Fibroblast of pulmonary artery (primary cell): ENCODE results near the gene HDAC10.

Experiments used
- DNase-seq: peaks from one replicate; pipeline ENCODE4 v3.0.0-alpha.2; 2010; ENCODE audit warnings: low read depth
- H3K4me3 ChIP-seq: replicated peaks from 2 replicates; pipeline ENCODE4 v1.5.1; 2011; ENCODE audit warnings: low read depth, mild to moderate bottlenecking, control low read depth, low read length, moderate library complexity
- CTCF ChIP-seq: IDR thresholded peaks from 2 replicates; pipeline ENCODE4 v1.5.1; 2011; ENCODE audit warnings: mild to moderate bottlenecking, control low read depth, low read length, inconsistent platforms; ENCODE audit errors: missing control alignments

The HDAC10 gene

GRCh38 chr22:50260434-50260800 is 9.4 kb upstream of the HDAC10 start:
- H3K4me3 ChIP-seq: peak overlapping the region; percentile 68
- TF ChIP-seq CTCF: no peak

GRCh38 chr22:50259302-50259701 is 8.2 kb upstream of the HDAC10 start:
- H3K4me3 ChIP-seq: no peak overlapping the region
- DNase-seq: no peak
- TF ChIP-seq CTCF: no peak

More at GRCh38 chr22:50260434-50260800, 9.4 kb upstream of the HDAC10 start:
- DNase-seq: no peak

GRCh38 chr22:50258361-50259292 is 7.6 kb upstream of the HDAC10 start:
- no peak for TF ChIP-seq CTCF
- H3K4me3 ChIP-seq: no peak overlapping the region
- no peak for DNase-seq

DNA sequence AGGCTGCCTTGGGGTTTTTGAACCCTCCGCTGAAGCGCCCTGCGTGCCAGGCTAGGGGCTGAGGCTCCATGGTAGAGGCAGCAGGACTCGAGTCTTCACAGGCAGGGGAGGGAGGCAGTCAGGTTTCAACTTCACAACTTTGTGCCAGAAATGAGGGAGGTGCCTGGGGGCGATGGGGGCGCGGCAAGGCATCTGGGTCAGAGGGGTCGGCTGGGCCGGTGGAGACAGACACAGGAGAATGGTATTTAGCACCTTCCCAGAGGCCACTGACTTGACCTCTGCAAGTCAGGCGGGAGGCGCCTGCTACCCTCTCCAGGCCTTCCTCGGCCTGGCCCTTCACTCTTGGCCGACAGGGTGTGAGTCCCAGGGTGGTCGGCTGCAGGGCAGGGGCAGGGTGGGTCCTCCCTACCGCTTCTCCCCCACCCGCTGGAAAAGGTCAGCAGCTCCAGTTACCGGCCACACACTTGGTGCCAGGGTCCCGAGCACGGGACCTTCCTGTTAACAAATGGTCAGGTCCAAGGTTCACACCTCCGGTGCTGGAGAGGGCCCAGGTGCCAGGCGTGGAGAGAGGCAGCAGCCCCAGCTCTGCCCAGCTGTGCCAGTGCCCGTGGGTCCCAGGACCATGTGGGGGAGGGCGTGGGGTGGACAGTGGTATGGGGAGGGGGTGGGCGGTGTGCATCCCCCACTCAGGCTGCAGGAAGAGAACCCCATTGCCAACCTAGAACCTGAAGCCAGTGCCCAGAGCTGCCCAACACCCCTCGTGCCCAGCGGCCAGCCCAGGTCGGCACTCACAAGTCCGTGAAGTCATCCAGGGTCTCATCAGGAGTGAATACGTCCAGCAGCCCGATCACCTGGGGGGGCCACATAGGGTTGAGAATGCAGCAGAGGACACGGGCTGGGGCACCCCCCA is 6.6 kb upstream of the HDAC10 start:
- no peak for DNase-seq
- H3K4me3 ChIP-seq: no peak overlapping the region
- TF ChIP-seq CTCF: no peak

- H3K4me3 ChIP-seq: no peak overlapping the region
- TF ChIP-seq CTCF: no peak
- no peak for DNase-seq
These were observed 6.0 kb upstream of the HDAC10 start for GRCh38 chr22:50257041-50257440.

- no peak for TF ChIP-seq CTCF
- H3K4me3 ChIP-seq: no peak overlapping the region
These were observed 5.3 kb upstream of the HDAC10 start for GRCh38 chr22:50256258-50256862.

More at GRCh38 chr22:50256258-50256862, 5.3 kb upstream of the HDAC10 start:
- DNase-seq: no peak
